ENCODE data around the gene SLC25A34. TPM values are rescaled to one million over a fixed set of nuclear protein-coding genes. Genes with fewer than 3 reads are reported as not detected.

Gene SLC25A34
- total RNA-seq, 1 experiment from 2014 or later, result 0.59 TPM

- TF ChIP-seq, protein P1, sequence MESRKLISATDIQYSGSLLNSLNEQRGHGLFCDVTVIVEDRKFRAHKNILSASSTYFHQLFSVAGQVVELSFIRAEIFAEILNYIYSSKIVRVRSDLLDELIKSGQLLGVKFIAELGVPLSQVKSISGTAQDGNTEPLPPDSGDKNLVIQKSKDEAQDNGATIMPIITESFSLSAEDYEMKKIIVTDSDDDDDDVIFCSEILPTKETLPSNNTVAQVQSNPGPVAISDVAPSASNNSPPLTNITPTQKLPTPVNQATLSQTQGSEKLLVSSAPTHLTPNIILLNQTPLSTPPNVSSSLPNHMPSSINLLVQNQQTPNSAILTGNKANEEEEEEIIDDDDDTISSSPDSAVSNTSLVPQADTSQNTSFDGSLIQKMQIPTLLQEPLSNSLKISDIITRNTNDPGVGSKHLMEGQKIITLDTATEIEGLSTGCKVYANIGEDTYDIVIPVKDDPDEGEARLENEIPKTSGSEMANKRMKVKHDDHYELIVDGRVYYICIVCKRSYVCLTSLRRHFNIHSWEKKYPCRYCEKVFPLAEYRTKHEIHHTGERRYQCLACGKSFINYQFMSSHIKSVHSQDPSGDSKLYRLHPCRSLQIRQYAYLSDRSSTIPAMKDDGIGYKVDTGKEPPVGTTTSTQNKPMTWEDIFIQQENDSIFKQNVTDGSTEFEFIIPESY (IDR thresholded peaks at IDR 0.05; ENCODE audit: extremely low read depth, insufficient replicate concordance, low read length), result no peak
Observed at GRCh38 chr1:15736038-15736891, at the start of gene SLC25A34 (continued).

DNA sequence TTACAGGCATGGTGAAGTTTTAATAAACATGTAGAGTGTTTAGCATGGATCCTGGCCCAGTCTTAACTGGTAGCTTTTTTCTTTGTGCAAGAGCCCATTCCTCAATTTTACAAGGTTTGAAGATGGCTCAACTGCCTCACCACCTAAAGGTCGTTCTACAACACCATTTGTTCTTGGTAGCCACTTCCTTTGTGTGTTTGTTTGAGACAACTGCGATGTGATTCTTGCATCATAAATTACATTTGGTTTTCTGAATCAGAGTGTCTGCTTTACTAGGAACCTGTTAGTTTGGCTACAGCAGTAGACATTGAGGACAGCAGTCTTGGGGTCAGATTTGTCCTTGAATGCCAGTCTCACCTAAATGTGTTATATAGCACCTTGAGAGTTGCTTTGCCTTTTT lies 48.6 kb upstream of the SLC25A34 start:
- H3K4me1 ChIP-seq (ENCODE audit: control insufficient read depth in 1 of 2, insufficient read depth in 2 of 2, low read length in 2 of 2), result peaks cover 5 to 22% of the 10 kb centered on the region in 2 experiments; a peak in 3 of 4 replicates
- POLR2A ChIA-PET, result no interaction called here
- H3K9ac ChIP-seq (ENCODE audit: low read length), result no peak overlapping the region
- H3K4me2 ChIP-seq (ENCODE audit: low read length), result no peak overlapping the region
- H3K9me2 ChIP-seq (ENCODE audit: insufficient read depth), result no peaks in the 10 kb centered on the region
- no peaks in the 10 kb centered on the region for H3K36me3 ChIP-seq (ENCODE audit: control insufficient read depth in 1 of 2, insufficient read depth in 2 of 2, low read length in 2 of 2)
- intact Hi-C loops (cut with micrococcal nuclease), result no loop called here
- H3K9me3 ChIP-seq (ENCODE audit: control insufficient read depth in 1 of 2, insufficient read depth in 1 of 2, low read depth in 1 of 2, low read length in 2 of 2), result no peaks in the 10 kb centered on the region
- H3K27me3 ChIP-seq (ENCODE audit: insufficient read depth, low read length), result no peaks in the 10 kb centered on the region
- RAD21 ChIA-PET (ENCODE audit: low non-redundant PET in 1 of 2, low total read pairs in 2 of 2, uncharacterized antibody in 2 of 2, unreplicated experiment in 2 of 2), result no interaction called here
- BruUV-seq (replicated peaks), result TSS peak; percentile 4
- H2AFZ ChIP-seq (ENCODE audit: low read depth, low read length, poor library complexity, severe bottlenecking), result no peak overlapping the region
- TF ChIP-seq CTCF (IDR thresholded peaks at IDR 0.05 in 2 of 3, conservative IDR thresholded peaks at IDR 0.05 in 1 of 3; ENCODE audit: borderline replicate concordance in 1 of 3, insufficient read depth in 1 of 3, low read depth in 2 of 3, low read length in 2 of 3) (no peak), TCF7L2 (IDR thresholded peaks at IDR 0.05; ENCODE audit: borderline replicate concordance, extremely low read depth, insufficient read depth, insufficient read length) (no peak), ATF3 (IDR thresholded peaks at IDR 0.05) (no peak), REST (IDR thresholded peaks at IDR 0.05; ENCODE audit: low read depth) (no peak), EZH2phosphoT487 (IDR thresholded peaks at IDR 0.05; ENCODE audit: borderline replicate concordance) (no peak)
- peaks cover 72% of the 10 kb centered on the region for H3K79me2 ChIP-seq (ENCODE audit: insufficient read depth, low read length)
- CTCF ChIA-PET, result no interaction called here
- H3K27ac ChIP-seq (ENCODE audit: low read depth, low read length), result no peak overlapping the region
- ATAC-seq, result no peak
- no peaks in the 10 kb centered on the region for H4K20me1 ChIP-seq (ENCODE audit: insufficient read depth)
- H3K4me3 ChIP-seq (replicated peaks in 1 of 2; ENCODE audit: low read depth in 1 of 2, low read length in 2 of 2), result no peak overlapping the region
- no peak for DNase-seq (ENCODE audit: low read depth, low spot score)

Measured in HCT116 (cell line).